ENCODE measurements around the gene TMLHE. TPM values are rescaled to one million over a fixed set of nuclear protein-coding genes. Genes with fewer than 3 reads are reported as not detected.
"Not testable (repeated sequence)": the region's sequence is repeated elsewhere in the genome, so short reads cannot be mapped to it uniquely, and the experiment has no call there.

The TMLHE gene
- total and polyA plus RNA-seq, 4 donors: 7.1 to 22.5 (median 15.7) TPM

GRCh38 chrX:155460501-155460900 lies 152.3 kb downstream of the TMLHE start:
- H3K9me3 ChIP-seq (ENCODE audit: control insufficient read depth, low read length); ATAC-seq (ENCODE audit: low FRiP score); H3K4me3 ChIP-seq (ENCODE audit: low read length in 2 of 2); intact Hi-C loops (cut with DNase I); H3K27me3 ChIP-seq (ENCODE audit: control insufficient read depth in 1 of 2, insufficient read depth in 2 of 2, low read length in 1 of 2); H3K36me3 ChIP-seq (ENCODE audit: control insufficient read depth in 1 of 2, insufficient read depth in 2 of 2, low read length in 1 of 2); H3K4me1 ChIP-seq (ENCODE audit: control insufficient read depth in 1 of 2, insufficient read depth in 2 of 2, low read length in 2 of 2); H3K27ac ChIP-seq (ENCODE audit: low read depth in 1 of 2, low read length in 2 of 2); DNase-seq: not testable (repeated sequence)
- WGBS, 2 donors: no CpG with 5 or more reads among the region's 8 CpGs

DNA sequence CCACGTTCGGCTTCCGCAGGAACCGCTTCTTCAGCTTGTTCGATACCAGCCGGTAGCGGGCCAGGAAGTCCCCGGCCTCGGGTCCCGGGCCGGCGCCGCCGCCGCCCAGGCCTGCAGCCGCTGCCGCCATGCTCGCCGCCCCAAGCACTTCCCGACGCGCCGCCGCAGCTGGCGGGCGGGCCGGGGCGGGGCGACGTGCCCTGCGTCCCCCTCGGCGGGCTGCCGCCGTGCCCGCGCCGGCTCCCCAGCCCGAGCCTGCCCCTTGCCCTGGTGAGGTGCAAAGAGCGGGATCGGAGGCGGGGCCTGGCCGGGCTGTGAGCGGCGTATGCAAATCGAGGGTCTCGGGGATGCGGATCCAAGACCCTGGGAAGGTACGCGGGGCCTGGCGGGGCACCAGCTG lies 154.3 kb downstream of the TMLHE start, which contains the start of gene F8A3:
Gene F8A3, minus strand, starts transcription at position 150 of the 400 bp plus-strand sequence. Its CDS starts 20 bp downstream, at position 130.
- H3K9me3 ChIP-seq (ENCODE audit: control insufficient read depth, low read length); DNase-seq; intact Hi-C loops (cut with DNase I); H3K36me3 ChIP-seq (ENCODE audit: control insufficient read depth in 1 of 2, insufficient read depth in 2 of 2, low read length in 1 of 2); H3K4me1 ChIP-seq (ENCODE audit: control insufficient read depth in 1 of 2, insufficient read depth in 2 of 2, low read length in 2 of 2); H3K27me3 ChIP-seq (ENCODE audit: control insufficient read depth in 1 of 2, insufficient read depth in 2 of 2, low read length in 1 of 2); H3K4me3 ChIP-seq (ENCODE audit: low read length in 2 of 2); H3K27ac ChIP-seq (ENCODE audit: low read depth in 1 of 2, low read length in 2 of 2): not testable (repeated sequence)
- peak; percentile 84 for ATAC-seq (ENCODE audit: low FRiP score)
- WGBS, 2 donors: no CpG with 5 or more reads among the region's 51 CpGs

GRCh38 chrX:155457761-155458447 lies 154.8 kb downstream of the TMLHE start:
- no CpG with 5 or more reads among the region's 97 CpGs for WGBS, 2 donors

GRCh38 chrX:155441097-155441496 lies 171.7 kb downstream of the TMLHE start:
- intact Hi-C loops (cut with DNase I): no loop called here
- DNase-seq: no peak
- Histone ChIP-seq H3K9me3 (ENCODE audit: control insufficient read depth, low read length) (no peaks in the 10 kb centered on the region), H3K27ac (ENCODE audit: low read depth in 1 of 2, low read length in 2 of 2) (no peak overlapping the region), H3K4me1 (ENCODE audit: control insufficient read depth in 1 of 2, insufficient read depth in 2 of 2, low read length in 2 of 2) (no peaks in the 10 kb centered on the region), H3K4me3 (ENCODE audit: low read length in 2 of 2) (no peak overlapping the region), H3K36me3 (ENCODE audit: control insufficient read depth in 1 of 2, insufficient read depth in 2 of 2, low read length in 1 of 2) (no peaks in the 10 kb centered on the region), H3K27me3 (ENCODE audit: control insufficient read depth in 1 of 2, insufficient read depth in 2 of 2, low read length in 1 of 2) (no peaks in the 10 kb centered on the region)
- no peak for ATAC-seq (ENCODE audit: low FRiP score)

More at GRCh38 chrX:155457761-155458447, 154.8 kb downstream of the TMLHE start:
- DNase-seq; H3K27me3 ChIP-seq (ENCODE audit: control insufficient read depth in 1 of 2, insufficient read depth in 2 of 2, low read length in 1 of 2); H3K9me3 ChIP-seq (ENCODE audit: control insufficient read depth, low read length); intact Hi-C loops (cut with DNase I); H3K36me3 ChIP-seq (ENCODE audit: control insufficient read depth in 1 of 2, insufficient read depth in 2 of 2, low read length in 1 of 2); H3K4me3 ChIP-seq (ENCODE audit: low read length in 2 of 2); H3K27ac ChIP-seq (ENCODE audit: low read depth in 1 of 2, low read length in 2 of 2); H3K4me1 ChIP-seq (ENCODE audit: control insufficient read depth in 1 of 2, insufficient read depth in 2 of 2, low read length in 2 of 2): not testable (repeated sequence)
- peak; percentile 76 for ATAC-seq (ENCODE audit: low FRiP score)

Small RNA genes within 50 kb of the gene (microRNA-seq; reads per million reads assigned to microRNA genes)
- gene MIR1184-3: 0 reads per million in 2 donors

Other genes with a start within 250 kb of the TMLHE start
- gene F8A2, start 230.9 kb downstream of the TMLHE start, total RNA-seq: not detected
- gene F8A2, start 230.9 kb downstream of the TMLHE start, polyA plus RNA-seq: not detected
- 1 to 10 TPM in 1 of 2 donors, under 1 TPM in 1; 0.39 to 4.1 TPM for gene F8A3, start 154.3 kb downstream of the TMLHE start, total RNA-seq
- gene F8A3, start 154.3 kb downstream of the TMLHE start, polyA plus RNA-seq: 1 to 10 TPM in 1 of 2 donors, not detected in 1; 1.7 TPM
- 1 to 10 TPM; 2.5 to 2.6 TPM for gene SPRY3, start 366 bp downstream of the TMLHE start, total RNA-seq
- gene SPRY3, start 366 bp downstream of the TMLHE start, polyA plus RNA-seq: under 1 TPM; under 0.01 to 0.36 TPM

Measured in aorta (tissue), 5 donors.